ENCODE measurements around the gene CNDP2. TPM values are rescaled to one million over a fixed set of nuclear protein-coding genes. Genes with fewer than 3 reads are reported as not detected.

The CNDP2 gene
- total and polyA plus RNA-seq, 2 experiments from 2014 or later = 79.2 to 114 TPM

GRCh38 chr18:74547860-74548259 is 51.7 kb downstream of the CNDP2 start:
- TF ChIP-seq CTCF (IDR thresholded peaks at IDR 0.05; ENCODE audit: low read depth, low read length) = no peak
- no peaks in the 10 kb centered on the region for H3K27me3 ChIP-seq
- H3K4me3 ChIP-seq = no peak overlapping the region
- H3K27ac ChIP-seq = no peak overlapping the region
- no peaks in the 10 kb centered on the region for H3K4me1 ChIP-seq (ENCODE audit: low read depth)
- DNase-seq (ENCODE audit: low read depth in 1 of 2, low spot score in 1 of 2) = no peak
- peaks cover 3% of the 10 kb centered on the region for H3K9me3 ChIP-seq (ENCODE audit: low read depth)
- no peaks in the 10 kb centered on the region for H3K36me3 ChIP-seq

- H3K27me3 ChIP-seq = no peaks in the 10 kb centered on the region
- H3K27ac ChIP-seq = no peak overlapping the region
- TF ChIP-seq CTCF (IDR thresholded peaks at IDR 0.05; ENCODE audit: low read depth, low read length) = no peak
- DNase-seq (ENCODE audit: low read depth in 1 of 2, low spot score in 1 of 2) = no peak
- H3K36me3 ChIP-seq = no peaks in the 10 kb centered on the region
- peaks cover 3% of the 10 kb centered on the region for H3K9me3 ChIP-seq (ENCODE audit: low read depth)
- H3K4me3 ChIP-seq = no peak overlapping the region
- no peaks in the 10 kb centered on the region for H3K4me1 ChIP-seq (ENCODE audit: low read depth)
These were observed 53.5 kb downstream of the CNDP2 start for GRCh38 chr18:74549591-74550104.

- H3K4me1 ChIP-seq (ENCODE audit: low read depth) = no peaks in the 10 kb centered on the region
- TF ChIP-seq CTCF (IDR thresholded peaks at IDR 0.05; ENCODE audit: low read depth, low read length) = no peak
- H3K36me3 ChIP-seq = no peaks in the 10 kb centered on the region
- H3K4me3 ChIP-seq = no peak overlapping the region
- DNase-seq (ENCODE audit: low read depth in 1 of 2, low spot score in 1 of 2) = no peak
- H3K27me3 ChIP-seq = no peaks in the 10 kb centered on the region
- H3K9me3 ChIP-seq (ENCODE audit: low read depth) = peaks cover 3% of the 10 kb centered on the region
- no peak overlapping the region for H3K27ac ChIP-seq
These were observed 54.7 kb downstream of the CNDP2 start for GRCh38 chr18:74550886-74551285.

- Histone ChIP-seq H3K9me3 (ENCODE audit: low read depth) (peaks cover 3% of the 10 kb centered on the region), H3K36me3 (no peaks in the 10 kb centered on the region), H3K4me1 (ENCODE audit: low read depth) (no peaks in the 10 kb centered on the region), H3K27me3 (no peaks in the 10 kb centered on the region), H3K4me3 (no peak overlapping the region), H3K27ac (no peak overlapping the region)
- DNase-seq (ENCODE audit: low read depth in 1 of 2, low spot score in 1 of 2) = no peak
- TF ChIP-seq CTCF (IDR thresholded peaks at IDR 0.05; ENCODE audit: low read depth, low read length) = no peak
These were observed 55.3 kb downstream of the CNDP2 start for GRCh38 chr18:74551452-74551851.

- Histone ChIP-seq H3K9me3 (ENCODE audit: low read depth) (peaks cover 3% of the 10 kb centered on the region), H3K27ac (no peak overlapping the region), H3K4me1 (ENCODE audit: low read depth) (no peaks in the 10 kb centered on the region), H3K4me3 (no peak overlapping the region), H3K36me3 (no peaks in the 10 kb centered on the region), H3K27me3 (no peaks in the 10 kb centered on the region)
- peak; percentile 84 for TF ChIP-seq CTCF (IDR thresholded peaks at IDR 0.05; ENCODE audit: low read depth, low read length)
- peak; percentile 88 to 91 for DNase-seq (ENCODE audit: low read depth in 1 of 2, low spot score in 1 of 2)
These were observed 55.9 kb downstream of the CNDP2 start for GRCh38 chr18:74551936-74552555.

Measured in cardiac muscle cell (in vitro differentiated cells and primary cell).